IMR-90 (cell line): ENCODE results near the gene PRAF2.

ENCODE experiments used
- POLR2A ChIP-seq: IDR thresholded peaks from 2 replicates; pipeline ENCODE4 v1.6.1; 2012; ENCODE audit warnings: mild to moderate bottlenecking, low read depth, low read length
- TF ChIP-seq, protein P1 (sequence below): conservative IDR thresholded peaks from 2 replicates; pipeline ENCODE4 v1.5.1; 2012; ENCODE audit warnings: mild to moderate bottlenecking, low read depth, low read length, improper control_type of control experiment

DNA sequence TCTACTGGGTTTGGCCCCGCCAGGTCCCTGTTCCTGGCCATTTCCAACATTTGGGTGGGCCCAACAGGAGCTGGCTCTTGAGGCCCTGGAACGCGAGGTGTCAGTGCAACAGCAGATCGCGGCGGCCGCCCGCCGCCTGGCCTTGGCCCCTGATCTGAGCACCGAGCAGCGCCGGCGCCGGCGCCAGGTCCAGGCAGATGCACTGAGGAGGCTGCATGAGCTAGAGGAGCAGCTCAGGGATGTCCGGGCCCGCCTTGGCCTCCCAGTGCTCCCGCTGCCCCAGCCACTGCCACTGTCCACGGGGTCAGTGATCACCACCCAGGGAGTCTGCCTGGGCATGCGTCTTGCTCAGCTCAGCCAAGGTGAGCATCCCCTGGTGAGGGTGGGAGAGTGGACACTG is 9.5 kb downstream of the PRAF2 start:
- TF ChIP-seq POLR2A, result no peak
- TF ChIP-seq, protein P1, sequence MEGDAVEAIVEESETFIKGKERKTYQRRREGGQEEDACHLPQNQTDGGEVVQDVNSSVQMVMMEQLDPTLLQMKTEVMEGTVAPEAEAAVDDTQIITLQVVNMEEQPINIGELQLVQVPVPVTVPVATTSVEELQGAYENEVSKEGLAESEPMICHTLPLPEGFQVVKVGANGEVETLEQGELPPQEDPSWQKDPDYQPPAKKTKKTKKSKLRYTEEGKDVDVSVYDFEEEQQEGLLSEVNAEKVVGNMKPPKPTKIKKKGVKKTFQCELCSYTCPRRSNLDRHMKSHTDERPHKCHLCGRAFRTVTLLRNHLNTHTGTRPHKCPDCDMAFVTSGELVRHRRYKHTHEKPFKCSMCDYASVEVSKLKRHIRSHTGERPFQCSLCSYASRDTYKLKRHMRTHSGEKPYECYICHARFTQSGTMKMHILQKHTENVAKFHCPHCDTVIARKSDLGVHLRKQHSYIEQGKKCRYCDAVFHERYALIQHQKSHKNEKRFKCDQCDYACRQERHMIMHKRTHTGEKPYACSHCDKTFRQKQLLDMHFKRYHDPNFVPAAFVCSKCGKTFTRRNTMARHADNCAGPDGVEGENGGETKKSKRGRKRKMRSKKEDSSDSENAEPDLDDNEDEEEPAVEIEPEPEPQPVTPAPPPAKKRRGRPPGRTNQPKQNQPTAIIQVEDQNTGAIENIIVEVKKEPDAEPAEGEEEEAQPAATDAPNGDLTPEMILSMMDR, result no peak
